A673 (cell line): ENCODE measurements around the gene CCL1.

Experiments used
- CTCF ChIP-seq: fragments of 300-800, 200-600 bp; sonication (generic); conservative IDR thresholded peaks from 2 replicates; pipeline ENCODE4 v1.5.1; 2017; ENCODE audit warnings: low read depth, mild to moderate bottlenecking, antibody characterized with exemption, low read length, moderate library complexity, mixed read lengths
- EZH2 ChIP-seq: fragments of 200-600 bp; sonication (generic); IDR thresholded peaks from 2 replicates; pipeline ENCODE4 v1.6.1; 2017; ENCODE audit warnings: borderline replicate concordance, low read depth, mild to moderate bottlenecking, mixed read lengths, antibody characterized with exemption, low read length; ENCODE audit not compliant: poor library complexity, severe bottlenecking

GRCh38 chr17:34356194-34356593 lies 6.8 kb downstream of the CCL1 start, which contains the start of gene CCL13:
- TF ChIP-seq CTCF (no peak), EZH2 (no peak)
